ENCODE data around the gene NCAPG2. TPM values are rescaled to one million over a fixed set of nuclear protein-coding genes. Genes with fewer than 3 reads are reported as not detected.

The NCAPG2 gene
- total and polyA plus RNA-seq, 2 of the 13 experiments (the other 11 are each of a cell fraction or from before 2014, with no cell fraction given): 15.1 to 30.7 TPM

DNA sequence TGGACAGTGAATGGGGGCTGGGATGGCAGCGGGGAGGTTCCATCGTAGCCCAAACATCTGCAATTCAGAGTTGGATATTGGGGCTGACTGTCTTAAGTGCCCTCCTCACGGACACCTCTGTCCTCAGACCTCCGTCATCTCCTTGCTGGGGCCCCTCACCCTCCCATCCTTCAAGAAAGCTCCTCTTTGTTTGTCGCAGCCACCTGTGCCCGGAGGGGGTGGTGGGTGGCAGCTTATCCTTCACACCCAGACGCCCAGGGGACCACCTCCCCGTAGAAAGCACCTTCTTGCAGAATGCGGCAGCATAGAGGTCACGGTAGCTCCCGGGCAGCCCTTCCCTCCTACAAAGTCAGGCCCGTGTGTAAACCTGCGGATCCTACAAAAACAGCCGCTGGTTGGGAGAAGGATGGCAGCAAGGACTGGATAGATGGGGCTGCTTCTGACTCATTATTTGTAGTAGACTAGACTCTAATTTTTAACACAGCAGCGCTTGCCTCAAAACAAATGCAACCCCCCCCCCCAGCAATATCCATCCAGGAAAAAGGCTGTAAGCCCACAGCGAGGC lies 115.6 kb downstream of the NCAPG2 start (continued):
- TF ChIP-seq, protein P1, sequence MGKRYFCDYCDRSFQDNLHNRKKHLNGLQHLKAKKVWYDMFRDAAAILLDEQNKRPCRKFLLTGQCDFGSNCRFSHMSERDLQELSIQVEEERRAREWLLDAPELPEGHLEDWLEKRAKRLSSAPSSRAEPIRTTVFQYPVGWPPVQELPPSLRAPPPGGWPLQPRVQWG (CRISPR knock-in tag; IDR thresholded peaks at IDR 0.05; ENCODE audit: borderline replicate concordance, low read depth): no peak
- peak; percentile 5 for TF ChIP-seq PRPF4 (IDR thresholded peaks at IDR 0.05; ENCODE audit: low read depth, low read length, poor library complexity, severe bottlenecking)
- no peak for TF ChIP-seq IRX3 (CRISPR knock-in tag; IDR thresholded peaks at IDR 0.05; ENCODE audit: borderline replicate concordance, low read depth)
- no peak for TF ChIP-seq RBFOX2 (IDR thresholded peaks at IDR 0.05; ENCODE audit: low read depth, low read length)
- no peak for TF ChIP-seq PHF20 (CRISPR knock-in tag; IDR thresholded peaks at IDR 0.05)

DNA sequence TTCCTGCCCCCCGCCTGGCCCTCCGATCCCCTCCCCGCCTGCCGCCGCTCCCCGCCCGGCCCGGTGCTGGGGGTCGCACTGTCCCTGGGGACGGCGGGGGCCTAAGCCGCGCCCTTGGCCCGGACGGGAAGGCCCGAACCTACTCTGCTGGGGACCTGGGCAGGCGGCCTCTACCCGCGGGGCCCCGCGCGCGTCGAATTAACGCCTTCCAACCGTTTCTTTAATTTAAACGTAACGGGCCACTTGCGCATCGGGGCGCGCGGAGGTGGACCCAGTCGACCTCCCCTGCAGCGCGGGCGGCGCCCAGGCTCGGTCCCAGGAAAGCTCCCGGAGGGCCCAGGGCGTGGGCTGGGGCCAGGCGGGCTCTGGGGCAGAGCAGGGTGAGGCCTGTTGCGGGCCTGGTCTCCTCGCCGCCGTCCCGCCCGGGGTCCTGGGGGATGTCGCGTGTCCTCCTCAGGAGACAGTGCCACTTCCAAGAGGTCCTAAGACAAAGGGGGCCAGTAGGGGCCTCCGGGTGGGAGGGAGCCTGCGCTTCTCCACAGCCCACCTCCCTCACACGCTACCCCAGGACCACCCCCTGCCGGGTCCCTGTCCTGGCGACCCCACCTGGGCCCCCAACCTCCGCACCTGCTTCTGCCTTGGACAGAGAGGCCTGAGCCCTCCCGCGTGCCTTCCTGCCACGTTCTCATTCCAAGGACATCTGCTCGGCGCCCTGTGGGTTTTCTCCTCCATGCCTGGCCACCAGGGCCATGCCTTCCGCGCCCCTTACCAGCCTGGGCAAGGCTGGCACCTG lies 116.3 kb downstream of the NCAPG2 start:
- Histone ChIP-seq H3K79me2 (ENCODE audit: insufficient read depth, low read length) (peaks cover 31% of the 10 kb centered on the region), H3K4me1 (ENCODE audit: insufficient read depth, low read length) (peaks cover 83% of the 10 kb centered on the region), H3K4me2 (ENCODE audit: low read depth, low read length) (peak overlapping the region; percentile 66; the same call in 1 of the 2 replicates), H3K27me3 (ENCODE audit: control insufficient read depth in 1 of 2, insufficient read depth in 2 of 2, low read length in 2 of 2) (no peaks in the 10 kb centered on the region; a peak in 1 of 5 replicates), H3K9ac (ENCODE audit: insufficient read depth, low read depth, low read length) (peak overlapping the region; percentile 11; the same call in 1 of the 2 replicates), H2AFZ (ENCODE audit: low read length) (no peak overlapping the region), H3K36me3 (replicated peaks in 1 of 2; ENCODE audit: control insufficient read depth in 1 of 2, insufficient read depth in 2 of 2, low read length in 2 of 2) (peaks cover 0 to 3% of the 10 kb centered on the region in 2 experiments; a peak in 1 of 5 replicates), H3K9me3 (ENCODE audit: low read length) (peaks cover 8% of the 10 kb centered on the region; the same call in 1 of the 2 replicates), H4K20me1 (ENCODE audit: insufficient read depth, low read length) (no peaks in the 10 kb centered on the region), H3K4me3 (replicated peaks in 1 of 3; ENCODE audit: insufficient read depth in 1 of 3, low read depth in 2 of 3, low read length in 3 of 3) (peak overlapping the region in 1 of 3 experiments; percentile 29; a peak in 1 of 6 replicates), H3K27ac (ENCODE audit: extremely low read length, insufficient read depth, low read length) (peak overlapping the region; percentile 87)
- FAIRE-seq (no peak), ATAC-seq (0 out of 3 replicates have a peak, but pooled peaks have one; percentile 0), DNase-seq (ENCODE audit: low spot score) (no peak)
- POLR2A ChIA-PET: interaction anchor here (1.0 to 4.8 kb wide), 4 partner anchors 38 to 59 kb away, joined by 3 to 29 read pairs (median 8); no protein-coding TSS in a partner anchor
- 82% methylated on average over 42 of the region's 63 CpGs for WGBS (ENCODE audit: low lambda C conversion rate)
- in situ Hi-C loops (cut with HindIII; ENCODE audit: extremely low pct_ligation_motif_present, low pct_unique_long_range_greater_than_20kb): no loop called here
- intact Hi-C loops (cut with micrococcal nuclease; ENCODE audit: unreplicated experiment): no loop called here
- no TSS peak for BruUV-seq (replicated peaks)
- CTCF ChIA-PET (ENCODE audit: low intra/inter-chr PET ratio, low total read pairs): no interaction called here
- peak; percentile 49; the same call in 1 of the 2 replicates for TF ChIP-seq HOXA3 (CRISPR knock-in tag; IDR thresholded peaks at IDR 0.05)
- no peak for TF ChIP-seq ESRRA (CRISPR knock-in tag; IDR thresholded peaks at IDR 0.05; ENCODE audit: low read depth)
- 0 out of 2 replicates have a peak, but pooled peaks have one; percentile 18 for TF ChIP-seq ZFY (CRISPR knock-in tag; IDR thresholded peaks at IDR 0.05)
- 0 out of 2 replicates have a peak, but pooled peaks have one; percentile 12 for TF ChIP-seq ZFX (CRISPR knock-in tag; IDR thresholded peaks at IDR 0.05; ENCODE audit: low read depth)
- 0 out of 2 replicates have a peak, but pooled peaks have one; percentile 5 for TF ChIP-seq ZBTB7B (CRISPR knock-in tag; IDR thresholded peaks at IDR 0.05)
- TF ChIP-seq, protein P2, sequence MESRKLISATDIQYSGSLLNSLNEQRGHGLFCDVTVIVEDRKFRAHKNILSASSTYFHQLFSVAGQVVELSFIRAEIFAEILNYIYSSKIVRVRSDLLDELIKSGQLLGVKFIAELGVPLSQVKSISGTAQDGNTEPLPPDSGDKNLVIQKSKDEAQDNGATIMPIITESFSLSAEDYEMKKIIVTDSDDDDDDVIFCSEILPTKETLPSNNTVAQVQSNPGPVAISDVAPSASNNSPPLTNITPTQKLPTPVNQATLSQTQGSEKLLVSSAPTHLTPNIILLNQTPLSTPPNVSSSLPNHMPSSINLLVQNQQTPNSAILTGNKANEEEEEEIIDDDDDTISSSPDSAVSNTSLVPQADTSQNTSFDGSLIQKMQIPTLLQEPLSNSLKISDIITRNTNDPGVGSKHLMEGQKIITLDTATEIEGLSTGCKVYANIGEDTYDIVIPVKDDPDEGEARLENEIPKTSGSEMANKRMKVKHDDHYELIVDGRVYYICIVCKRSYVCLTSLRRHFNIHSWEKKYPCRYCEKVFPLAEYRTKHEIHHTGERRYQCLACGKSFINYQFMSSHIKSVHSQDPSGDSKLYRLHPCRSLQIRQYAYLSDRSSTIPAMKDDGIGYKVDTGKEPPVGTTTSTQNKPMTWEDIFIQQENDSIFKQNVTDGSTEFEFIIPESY (CRISPR knock-in tag; IDR thresholded peaks at IDR 0.05): peak; percentile 91
- TF ChIP-seq TBX3 (IDR thresholded peaks at IDR 0.05; ENCODE audit: borderline replicate concordance): no peak
- TF ChIP-seq PAX8 (CRISPR knock-in tag; IDR thresholded peaks at IDR 0.05; ENCODE audit: borderline replicate concordance): no peak
- TF ChIP-seq PRPF4 (IDR thresholded peaks at IDR 0.05; ENCODE audit: low read depth, low read length, poor library complexity, severe bottlenecking): peak; percentile 73
- TF ChIP-seq HNRNPL (IDR thresholded peaks at IDR 0.05; ENCODE audit: low read depth, low read length): peak; percentile 98
- peak; percentile 17 for TF ChIP-seq HNRNPLL (IDR thresholded peaks at IDR 0.05; ENCODE audit: low read depth, low read length, poor library complexity, severe bottlenecking)
- TF ChIP-seq ZNF121 (CRISPR knock-in tag; IDR thresholded peaks at IDR 0.05): no peak

Data from HepG2 (cell line).